Naive thymus-derived CD8-positive, alpha-beta T cell (primary cell): ENCODE data around the gene PLXNA2. TPM values are rescaled to one million over a fixed set of nuclear protein-coding genes. Genes with fewer than 3 reads are reported as not detected.

Experiments used
- ATAC-seq, 2 donors: fragments of 150-1000 bp; cut with Tn5 transposase in 1 of 2; sonication (Bioruptor Pico), chemical (Tn5 transposase) in 1 of 2; 1 replicate in 1 of 2; 2 replicates in 1 of 2; pipeline ENCODE4 v1.10.0; 2021; ENCODE audit warnings: mild to moderate bottlenecking in 2 of 2, moderate library complexity in 2 of 2
- POLR2A ChIA-PET: fragments of 350-600 bp; sonication (Branson Sonifier 250); formaldehyde crosslinking; loops from one replicate; lab custom pipeline; 2021; ENCODE audit warnings: antibody characterized with exemption; lab: Charles Lee
- DNase-seq, 10 donors: peaks; one replicate each; pipeline versions ENCODE4 v3.0.0 to v3.0.0-alpha.2; 2020 to 2022
- H3K27ac Mint-ChIP-seq, 10 donors: one replicate each; pipeline ENCODE4 v1.8.0; 2020 to 2022; ENCODE audit warnings: mild to moderate bottlenecking in 10 of 10, mixed read lengths in 10 of 10, moderate library complexity in 4 of 10, inconsistent platforms in 1 of 10
- H3K27me3 Mint-ChIP-seq, 5 donors: one replicate each; pipeline ENCODE4 v1.8.0; 2021 to 2022; ENCODE audit warnings: mixed read lengths in 5 of 5
- H3K36me3 Mint-ChIP-seq, 3 donors: one replicate each; pipeline ENCODE4 v1.8.0; 2020 to 2022; ENCODE audit warnings: mixed read lengths in 3 of 3, mild to moderate bottlenecking in 2 of 3, inconsistent platforms in 1 of 3
- H3K4me1 Mint-ChIP-seq, 4 donors: one replicate each; pipeline ENCODE4 v1.8.0; 2021 to 2022; ENCODE audit warnings: mixed read lengths in 4 of 4
- H3K4me3 Mint-ChIP-seq, 10 donors: one replicate each; pipeline ENCODE4 v1.8.0; 2020 to 2022; ENCODE audit warnings: mild to moderate bottlenecking in 10 of 10, mixed read lengths in 10 of 10, moderate library complexity in 6 of 10, inconsistent platforms in 1 of 10
- H3K9me3 Mint-ChIP-seq, 9 donors: one replicate each; pipeline ENCODE4 v1.8.0; 2020 to 2022; ENCODE audit warnings: mixed read lengths in 9 of 9, mild to moderate bottlenecking in 3 of 9, inconsistent platforms in 1 of 9, moderate library complexity in 1 of 9
- polyA plus RNA-seq, 3 donors: library from polyadenylated mRNA; unstranded; fragments of 300-500 nt; fragmentation: Illumina TruSeq; gene quantifications; one replicate each; pipeline ENCODE4 v1.2.3, GENCODE V29; 2021
- total RNA-seq, 8 experiments: library from RNA in 2 of 8; stranded (reverse) in 2 of 8; gene quantifications; one replicate each; pipeline ENCODE4 v1.2.3 and lab custom pipeline; 2021 to 2026

Gene PLXNA2
- total RNA-seq (1 to 10 TPM; 6.7 to 7.7 TPM), polyA plus RNA-seq (under 1 TPM; 0.06 to 0.14 (median 0.06) TPM), total RNA-seq (lab: John Stamatoyannopoulos, UW) (0.76 to 4.8 (median 1.9) reads per million in 6 experiments)

GRCh38 chr1:208243967-208244916, at the start of gene PLXNA2:
PLXNA2 (minus strand) TSS chr1:208244384; CDS start chr1:208217922, 26,462 bp downstream.
- Mint-ChIP-seq H3K4me1 (peaks cover 10 to 21% (median 13%) of the 10 kb centered on the region in 4 donors), H3K36me3 (no peaks in the 10 kb centered on the region), H3K27me3 (peaks cover 5 to 11% (median 8%) of the 10 kb centered on the region in 5 donors), H3K27ac (peak within 1 kb of the TSS; percentile 12 to 91 (median 84)), H3K9me3 (no peaks in the 10 kb centered on the region), H3K4me3 (peak within 1 kb of the TSS; percentile 75 to 92 (median 86))
- ATAC-seq (peak; percentile 76 to 79), DNase-seq (peak; percentile 18 to 81 (median 56))
- POLR2A ChIA-PET = interaction anchor here (0.6 to 2.5 kb wide), 17 partner anchors 8 to 1540 kb away, joined by 3 to 21 read pairs (median 4); partner anchors contain the start of gene C1orf74

GRCh38 chr1:208292908-208293307, 48.7 kb upstream of the PLXNA2 start:
- ATAC-seq (no peak), DNase-seq (no peak)
- H3K27me3 Mint-ChIP-seq = peaks cover 7 to 53% (median 25%) of the 10 kb centered on the region in 5 donors
- H3K9me3 Mint-ChIP-seq = no peaks in the 10 kb centered on the region
- no peak overlapping the region for H3K4me3 Mint-ChIP-seq
- no peaks in the 10 kb centered on the region for H3K36me3 Mint-ChIP-seq
- H3K27ac Mint-ChIP-seq = no peak overlapping the region
- POLR2A ChIA-PET = no interaction called here
- peaks cover 0 to 3% (median 0%) of the 10 kb centered on the region in 4 donors for H3K4me1 Mint-ChIP-seq

- Mint-ChIP-seq H3K9me3 (no peaks in the 10 kb centered on the region), H3K27ac (no peak overlapping the region), H3K4me3 (no peak overlapping the region), H3K27me3 (peaks cover 7 to 47% (median 22%) of the 10 kb centered on the region in 5 donors), H3K36me3 (no peaks in the 10 kb centered on the region), H3K4me1 (peaks cover 0 to 3% (median 0%) of the 10 kb centered on the region in 4 donors)
- ATAC-seq (no peak), DNase-seq (no peak)
- POLR2A ChIA-PET = no interaction called here
These were observed 47.9 kb upstream of the PLXNA2 start for GRCh38 chr1:208291923-208292711.

GRCh38 chr1:208291129-208291528, 46.9 kb upstream of the PLXNA2 start:
- DNase-seq (no peak), ATAC-seq (no peak)
- H3K36me3 Mint-ChIP-seq = no peaks in the 10 kb centered on the region
- H3K27me3 Mint-ChIP-seq = peaks cover 7 to 37% (median 24%) of the 10 kb centered on the region in 5 donors
- no peaks in the 10 kb centered on the region for H3K9me3 Mint-ChIP-seq
- peaks cover 0 to 3% (median 0%) of the 10 kb centered on the region in 4 donors for H3K4me1 Mint-ChIP-seq
- H3K27ac Mint-ChIP-seq = no peak overlapping the region
- no peak overlapping the region for H3K4me3 Mint-ChIP-seq
- POLR2A ChIA-PET = no interaction called here

GRCh38 chr1:208289716-208290115, 45.5 kb upstream of the PLXNA2 start:
- no peaks in the 10 kb centered on the region for H3K36me3 Mint-ChIP-seq
- H3K27me3 Mint-ChIP-seq = peaks cover 2 to 25% (median 19%) of the 10 kb centered on the region in 5 donors
- no peaks in the 10 kb centered on the region for H3K9me3 Mint-ChIP-seq
- DNase-seq (no peak), ATAC-seq (no peak)
- H3K27ac Mint-ChIP-seq = no peak overlapping the region
- H3K4me1 Mint-ChIP-seq = peaks cover 0 to 3% (median 0%) of the 10 kb centered on the region in 4 donors
- H3K4me3 Mint-ChIP-seq = no peak overlapping the region
- POLR2A ChIA-PET = no interaction called here

GRCh38 chr1:208288495-208288894, 44.3 kb upstream of the PLXNA2 start:
- no peaks in the 10 kb centered on the region for H3K36me3 Mint-ChIP-seq
- no peak for DNase-seq
- no peaks in the 10 kb centered on the region for H3K9me3 Mint-ChIP-seq
- no peak overlapping the region for H3K4me3 Mint-ChIP-seq
- POLR2A ChIA-PET = no interaction called here
- ATAC-seq = no peak
- H3K27ac Mint-ChIP-seq = peak overlapping the region in 1 of 10 donors; percentile 11
- H3K27me3 Mint-ChIP-seq = peaks cover 0 to 21% (median 18%) of the 10 kb centered on the region in 5 donors
- H3K4me1 Mint-ChIP-seq = peaks cover 0 to 3% (median 0%) of the 10 kb centered on the region in 4 donors

- Mint-ChIP-seq H3K4me3 (no peak overlapping the region), H3K27ac (no peak overlapping the region), H3K4me1 (no peaks in the 10 kb centered on the region), H3K27me3 (peaks cover 13 to 45% (median 27%) of the 10 kb centered on the region in 5 donors), H3K9me3 (no peaks in the 10 kb centered on the region), H3K36me3 (no peaks in the 10 kb centered on the region)
- POLR2A ChIA-PET = no interaction called here
- no peak for ATAC-seq
- DNase-seq = no peak
These were observed 36.7 kb upstream of the PLXNA2 start for GRCh38 chr1:208280681-208281450.

- no peaks in the 10 kb centered on the region for H3K9me3 Mint-ChIP-seq
- no peaks in the 10 kb centered on the region for H3K36me3 Mint-ChIP-seq
- ATAC-seq (no peak), DNase-seq (no peak)
- no peak overlapping the region for H3K27ac Mint-ChIP-seq
- no peak overlapping the region for H3K4me3 Mint-ChIP-seq
- POLR2A ChIA-PET = no interaction called here
- no peaks in the 10 kb centered on the region for H3K4me1 Mint-ChIP-seq
- peaks cover 15 to 54% (median 30%) of the 10 kb centered on the region in 5 donors for H3K27me3 Mint-ChIP-seq
These were observed 35.8 kb upstream of the PLXNA2 start for GRCh38 chr1:208279826-208280588.

- H3K27ac Mint-ChIP-seq = no peak overlapping the region
- ATAC-seq (no peak), DNase-seq (no peak)
- POLR2A ChIA-PET = no interaction called here
- no peaks in the 10 kb centered on the region for H3K9me3 Mint-ChIP-seq
- H3K4me1 Mint-ChIP-seq = no peaks in the 10 kb centered on the region
- H3K4me3 Mint-ChIP-seq = no peak overlapping the region
- H3K36me3 Mint-ChIP-seq = no peaks in the 10 kb centered on the region
- H3K27me3 Mint-ChIP-seq = peaks cover 15 to 64% (median 34%) of the 10 kb centered on the region in 5 donors
These were observed 34.5 kb upstream of the PLXNA2 start for GRCh38 chr1:208278638-208279037.

GRCh38 chr1:208276757-208277435, 32.7 kb upstream of the PLXNA2 start:
- Mint-ChIP-seq H3K36me3 (no peaks in the 10 kb centered on the region), H3K27me3 (peaks cover 12 to 62% (median 34%) of the 10 kb centered on the region in 5 donors), H3K4me3 (no peak overlapping the region), H3K4me1 (no peaks in the 10 kb centered on the region), H3K27ac (peak overlapping the region in 1 of 10 donors; percentile 20), H3K9me3 (no peaks in the 10 kb centered on the region)
- ATAC-seq (no peak), DNase-seq (no peak)
- POLR2A ChIA-PET = no interaction called here

GRCh38 chr1:208275083-208275482, 30.9 kb upstream of the PLXNA2 start:
- POLR2A ChIA-PET = no interaction called here
- Mint-ChIP-seq H3K4me1 (no peaks in the 10 kb centered on the region), H3K36me3 (no peaks in the 10 kb centered on the region), H3K4me3 (no peak overlapping the region), H3K9me3 (no peaks in the 10 kb centered on the region), H3K27me3 (peaks cover 14 to 67% (median 38%) of the 10 kb centered on the region in 5 donors), H3K27ac (no peak overlapping the region)
- DNase-seq = no peak
- no peak for ATAC-seq
